Measurements from ENCODE around the gene CCNYL1. TPM values are rescaled to one million over a fixed set of nuclear protein-coding genes. Genes with fewer than 3 reads are reported as not detected.

The CCNYL1 gene
- total RNA-seq, 4 donors from 2014 or later, result 14.8 to 22.2 (median 17.9) TPM

DNA sequence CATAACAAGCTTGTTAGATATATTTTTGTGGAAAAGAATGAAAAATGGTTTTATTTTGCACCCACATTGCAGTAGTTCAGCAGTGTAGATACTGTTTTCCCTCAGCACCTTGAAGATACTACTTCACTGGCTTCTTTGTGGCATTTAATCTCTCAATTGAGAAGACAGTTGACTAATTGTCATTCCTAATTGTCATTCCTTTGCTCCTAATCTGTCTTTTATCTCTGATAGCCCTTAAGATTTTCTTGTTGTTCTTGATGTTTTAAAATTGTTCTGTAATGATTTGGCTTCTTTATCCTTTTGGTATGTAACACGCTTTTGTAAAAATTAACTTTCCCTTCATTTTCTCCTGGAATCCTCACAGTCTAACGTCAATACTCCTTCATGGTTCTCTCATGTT is 38.0 kb upstream of the CCNYL1 start:
- no peak overlapping the region for H3K4me3 ChIP-seq (replicated peaks in 1 of 3)
- H3K36me3 ChIP-seq, result no peaks in the 10 kb centered on the region
- WGBS, 2 donors, result 98 to 100% methylated on average over 1 of the region's 2 CpGs
- intact Hi-C loops (cut with DNase I), result no loop called here
- H3K4me1 ChIP-seq, result peaks cover 6 to 10% of the 10 kb centered on the region in 2 donors
- no peaks in the 10 kb centered on the region for H3K9me3 ChIP-seq
- TF ChIP-seq POLR2A (IDR thresholded peaks at IDR 0.05), result no peak
- TF ChIP-seq, protein P1, sequence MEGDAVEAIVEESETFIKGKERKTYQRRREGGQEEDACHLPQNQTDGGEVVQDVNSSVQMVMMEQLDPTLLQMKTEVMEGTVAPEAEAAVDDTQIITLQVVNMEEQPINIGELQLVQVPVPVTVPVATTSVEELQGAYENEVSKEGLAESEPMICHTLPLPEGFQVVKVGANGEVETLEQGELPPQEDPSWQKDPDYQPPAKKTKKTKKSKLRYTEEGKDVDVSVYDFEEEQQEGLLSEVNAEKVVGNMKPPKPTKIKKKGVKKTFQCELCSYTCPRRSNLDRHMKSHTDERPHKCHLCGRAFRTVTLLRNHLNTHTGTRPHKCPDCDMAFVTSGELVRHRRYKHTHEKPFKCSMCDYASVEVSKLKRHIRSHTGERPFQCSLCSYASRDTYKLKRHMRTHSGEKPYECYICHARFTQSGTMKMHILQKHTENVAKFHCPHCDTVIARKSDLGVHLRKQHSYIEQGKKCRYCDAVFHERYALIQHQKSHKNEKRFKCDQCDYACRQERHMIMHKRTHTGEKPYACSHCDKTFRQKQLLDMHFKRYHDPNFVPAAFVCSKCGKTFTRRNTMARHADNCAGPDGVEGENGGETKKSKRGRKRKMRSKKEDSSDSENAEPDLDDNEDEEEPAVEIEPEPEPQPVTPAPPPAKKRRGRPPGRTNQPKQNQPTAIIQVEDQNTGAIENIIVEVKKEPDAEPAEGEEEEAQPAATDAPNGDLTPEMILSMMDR (IDR thresholded peaks at IDR 0.05), result no peak
- DNase-seq, result no peak
- no peak overlapping the region for H3K27ac ChIP-seq
- H3K27me3 ChIP-seq, result no peaks in the 10 kb centered on the region

DNA sequence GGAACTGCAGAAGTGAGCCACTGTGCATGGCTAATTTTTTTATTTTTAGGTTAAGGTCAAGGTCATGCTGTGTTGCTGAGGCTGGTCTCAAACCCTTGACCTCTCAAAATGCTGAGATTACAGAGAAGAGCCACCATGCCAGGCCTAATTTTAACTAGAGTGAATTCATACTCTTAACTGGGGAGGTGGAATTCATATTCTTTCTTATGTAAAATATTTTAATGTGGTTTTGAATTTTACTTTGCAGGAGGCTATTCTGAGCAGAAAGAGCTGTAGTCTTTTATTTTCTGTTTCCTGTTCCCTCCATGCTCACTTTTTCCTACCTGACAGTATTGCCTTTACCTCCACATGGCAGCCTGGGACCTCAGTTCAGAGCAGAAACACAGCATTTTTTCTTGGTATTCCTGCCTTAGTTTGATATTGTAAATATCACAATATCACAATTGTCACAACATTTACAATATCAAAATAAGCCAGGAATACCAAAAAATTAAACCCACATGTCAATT is 37.1 kb upstream of the CCNYL1 start:
- no peak overlapping the region for H3K27ac ChIP-seq
- intact Hi-C loops (cut with DNase I), result no loop called here
- H3K27me3 ChIP-seq, result no peaks in the 10 kb centered on the region
- H3K36me3 ChIP-seq, result no peaks in the 10 kb centered on the region
- H3K9me3 ChIP-seq, result no peaks in the 10 kb centered on the region
- peaks cover 6 to 10% of the 10 kb centered on the region in 2 donors for H3K4me1 ChIP-seq
- DNase-seq, result no peak
- no peak overlapping the region for H3K4me3 ChIP-seq (replicated peaks in 1 of 3)
- TF ChIP-seq POLR2A (IDR thresholded peaks at IDR 0.05), result no peak
- TF ChIP-seq, protein P1 (IDR thresholded peaks at IDR 0.05), result no peak

DNA sequence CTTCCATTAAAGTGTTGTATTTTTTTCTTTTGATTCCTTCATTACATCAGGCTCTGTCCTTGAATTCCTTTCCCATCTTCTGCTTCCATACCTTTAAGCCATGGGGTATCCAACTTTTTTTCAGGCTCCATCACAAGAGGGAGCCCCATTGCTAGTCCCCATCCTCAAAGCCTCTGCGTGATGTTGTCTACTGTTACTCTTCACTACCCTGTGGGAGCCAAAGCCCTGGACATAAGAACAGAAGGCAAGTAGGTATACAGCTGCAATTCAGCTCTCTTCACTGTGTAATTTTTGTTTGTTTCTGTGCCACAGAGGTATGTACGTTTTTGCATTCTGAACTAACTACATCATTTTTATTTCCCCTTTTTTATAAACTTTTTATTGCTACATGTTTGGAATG is 36.6 kb upstream of the CCNYL1 start:
- Histone ChIP-seq H3K36me3 (no peaks in the 10 kb centered on the region), H3K27me3 (no peaks in the 10 kb centered on the region), H3K9me3 (no peaks in the 10 kb centered on the region), H3K27ac (no peak overlapping the region), H3K4me1 (peaks cover 6 to 10% of the 10 kb centered on the region in 2 donors), H3K4me3 (replicated peaks in 1 of 3) (no peak overlapping the region)
- no peak for DNase-seq
- TF ChIP-seq POLR2A (IDR thresholded peaks at IDR 0.05), result no peak
- TF ChIP-seq, protein P1 (IDR thresholded peaks at IDR 0.05), result no peak
- 84 to 88% methylated on average over 2 of the region's 2 CpGs for WGBS, 2 donors
- intact Hi-C loops (cut with DNase I), result no loop called here

GRCh38 chr2:207676827-207677354 is 34.5 kb upstream of the CCNYL1 start:
- Histone ChIP-seq H3K36me3 (no peaks in the 10 kb centered on the region), H3K27ac (peak overlapping the region; percentile 73 to 85 (median 77)), H3K4me1 (peaks cover 6 to 10% of the 10 kb centered on the region in 2 donors), H3K9me3 (no peaks in the 10 kb centered on the region), H3K4me3 (replicated peaks in 1 of 3) (no peak overlapping the region), H3K27me3 (no peaks in the 10 kb centered on the region)
- peak in 1 of 2 donors; percentile 21 for DNase-seq
- intact Hi-C loops (cut with DNase I), result no loop called here
- WGBS, 2 donors, result 17 to 20% methylated on average over 5 of the region's 5 CpGs
- TF ChIP-seq, protein P1 (IDR thresholded peaks at IDR 0.05), result no peak
- TF ChIP-seq POLR2A (IDR thresholded peaks at IDR 0.05), result no peak

DNA sequence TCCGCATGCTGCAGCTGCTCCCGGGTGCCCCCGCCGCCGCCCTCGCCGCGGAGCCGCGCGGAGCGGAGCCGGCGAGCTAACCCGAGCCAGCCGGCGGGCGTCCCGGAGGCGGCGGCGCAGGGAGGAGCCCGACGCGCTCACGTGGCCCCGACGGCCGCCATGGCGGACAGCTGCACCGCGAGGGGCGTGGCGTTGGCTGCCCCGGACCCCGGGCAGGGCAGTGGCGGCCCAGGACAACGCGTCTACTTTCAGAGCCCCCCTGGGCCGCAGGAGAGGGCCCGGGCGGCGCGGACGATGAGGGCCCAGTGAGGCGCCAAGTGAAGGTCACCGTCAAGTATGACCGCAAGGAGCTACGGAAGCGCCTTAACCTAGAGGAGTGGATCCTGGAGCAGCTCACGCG is 30.0 kb upstream of the CCNYL1 start:
- Histone ChIP-seq H3K9me3 (no peaks in the 10 kb centered on the region), H3K4me1 (peaks cover 6 to 10% of the 10 kb centered on the region in 2 donors), H3K27me3 (no peaks in the 10 kb centered on the region), H3K27ac (peak overlapping the region in 1 of 3 donors; percentile 50), H3K4me3 (replicated peaks in 1 of 3) (no peak overlapping the region), H3K36me3 (no peaks in the 10 kb centered on the region)
- 7 to 48% methylated on average over 6 to 8 of the region's 52 CpGs for WGBS, 2 donors
- DNase-seq, result peak in 1 of 2 donors; percentile 7
- TF ChIP-seq POLR2A (IDR thresholded peaks at IDR 0.05), result no peak
- TF ChIP-seq, protein P1 (IDR thresholded peaks at IDR 0.05), result no peak
- intact Hi-C loops (cut with DNase I), result no loop called here

All from thyroid gland (tissue), 4 donors.